CD8-positive, alpha-beta memory T cell (primary cell): ENCODE results near the gene ASCL3. TPM values are rescaled to one million over a fixed set of nuclear protein-coding genes. Genes with fewer than 3 reads are reported as not detected.
"Not testable (repeated sequence)": the region's sequence is repeated elsewhere in the genome, so short reads cannot be mapped to it uniquely, and the experiment has no call there.

Experiments used
- CTCF ChIA-PET: fragments of 350-600 bp; sonication (Branson Sonifier 250); formaldehyde crosslinking; loops from one replicate; lab custom pipeline; 2021; ENCODE audit warnings: antibody characterized with exemption; lab: Charles Lee
- POLR2A ChIA-PET: fragments of 350-600 bp; sonication (Branson Sonifier 250); formaldehyde crosslinking; loops from one replicate; lab custom pipeline; 2021; ENCODE audit warnings: antibody characterized with exemption; lab: Charles Lee
- DNase-seq, 5 donors: peaks; one replicate each; pipeline versions ENCODE4 v3.0.0 to v3.0.0-alpha.2; 2020 to 2022; ENCODE audit warnings: mixed read lengths in 1 of 5
- H3K27ac ChIP-seq: one replicate; pipeline ENCODE4 v1.7.0; 2013; ENCODE audit warnings: low read depth, mild to moderate bottlenecking, low read length, moderate library complexity
- H3K27me3 ChIP-seq: 2 replicates; pipeline ENCODE4 v1.7.0; 2013; ENCODE audit warnings: low read length, mild to moderate bottlenecking; ENCODE audit not compliant: insufficient read depth, poor library complexity, severe bottlenecking
- H3K36me3 ChIP-seq: 2 replicates; pipeline ENCODE4 v1.7.0; 2013; ENCODE audit warnings: mild to moderate bottlenecking, low read length, moderate library complexity; ENCODE audit not compliant: insufficient read depth
- H3K4me1 ChIP-seq: 2 replicates; pipeline ENCODE4 v1.7.0; 2013; ENCODE audit warnings: mild to moderate bottlenecking, low read length, moderate library complexity; ENCODE audit not compliant: insufficient read depth
- H3K4me3 ChIP-seq: 2 replicates; pipeline ENCODE4 v1.7.0; 2013; ENCODE audit warnings: mild to moderate bottlenecking, low read length
- H3K9me3 ChIP-seq: 2 replicates; pipeline ENCODE4 v1.7.0; 2013; ENCODE audit warnings: mild to moderate bottlenecking, low read length
- H3K27ac Mint-ChIP-seq, 8 donors: one replicate each; pipeline ENCODE4 v1.8.0; 2020 to 2021; ENCODE audit warnings: mixed read lengths in 8 of 8, mild to moderate bottlenecking in 6 of 8, inconsistent platforms in 3 of 8, moderate library complexity in 3 of 8
- H3K27me3 Mint-ChIP-seq, 2 donors: one replicate each; pipeline ENCODE4 v1.8.0; 2020 to 2021; ENCODE audit warnings: mixed read lengths in 2 of 2, mild to moderate bottlenecking in 1 of 2, moderate library complexity in 1 of 2
- H3K36me3 Mint-ChIP-seq, 3 donors: one replicate each; pipeline ENCODE4 v1.8.0; 2020 to 2021; ENCODE audit warnings: mixed read lengths in 3 of 3, inconsistent platforms in 1 of 3, mild to moderate bottlenecking in 1 of 3
- H3K4me1 Mint-ChIP-seq, 3 donors: one replicate each; pipeline ENCODE4 v1.8.0; 2020 to 2021; ENCODE audit warnings: mixed read lengths in 3 of 3, inconsistent platforms in 1 of 3, mild to moderate bottlenecking in 1 of 3
- H3K4me3 Mint-ChIP-seq, 7 donors: one replicate each; pipeline ENCODE4 v1.8.0; 2020 to 2021; ENCODE audit warnings: mixed read lengths in 7 of 7, mild to moderate bottlenecking in 6 of 7, moderate library complexity in 4 of 7, inconsistent platforms in 2 of 7
- H3K9me3 Mint-ChIP-seq, 5 donors: one replicate each; pipeline ENCODE4 v1.8.0; 2020 to 2022; ENCODE audit warnings: mixed read lengths in 5 of 5, mild to moderate bottlenecking in 3 of 5, moderate library complexity in 2 of 5, inconsistent platforms in 1 of 5
- polyA plus RNA-seq: library from polyadenylated mRNA; unstranded; fragments of 300-500 nt; fragmentation: Illumina TruSeq; gene quantifications from one replicate; pipeline ENCODE4 v1.2.3, GENCODE V29; 2021
- total RNA-seq, 2 experiments: library from RNA; stranded (reverse); gene quantifications; one replicate each; pipeline ENCODE4 v1.2.3, GENCODE V29; 2021

The ASCL3 gene
- total and polyA plus RNA-seq, 3 experiments from 2014 or later = not detected

DNA sequence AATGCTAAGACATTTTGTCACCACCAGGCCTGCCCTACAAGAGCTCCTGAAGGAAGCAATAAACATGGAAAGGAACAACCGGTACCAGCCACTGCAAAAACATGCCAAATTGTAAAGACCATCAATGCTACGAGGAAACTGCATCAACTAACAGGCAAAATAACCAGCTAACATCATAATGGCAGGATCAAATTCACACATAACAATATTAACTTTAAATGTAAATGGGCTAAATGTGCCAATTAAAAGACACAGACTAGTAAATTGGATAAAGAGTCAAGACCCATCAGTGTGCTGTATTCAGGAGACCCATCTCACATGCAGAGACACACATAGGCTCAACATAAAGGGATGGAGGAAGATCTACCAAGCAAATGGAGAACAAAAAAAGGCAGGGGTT lies 51.6 kb downstream of the ASCL3 start:
- Mint-ChIP-seq H3K9me3 (peaks cover 0 to 30% (median 9%) of the 10 kb centered on the region in 5 donors), H3K27me3 (peaks cover 17 to 43% of the 10 kb centered on the region in 2 donors), H3K36me3 (peaks cover 0 to 23% (median 5%) of the 10 kb centered on the region in 3 donors)
- DNase-seq, H3K4me1 ChIP-seq, CTCF ChIA-PET, POLR2A ChIA-PET, H3K27ac Mint-ChIP-seq, H3K36me3 ChIP-seq, H3K4me3 ChIP-seq, H3K4me1 Mint-ChIP-seq, H3K9me3 ChIP-seq, H3K27ac ChIP-seq, H3K4me3 Mint-ChIP-seq, H3K27me3 ChIP-seq: not testable (repeated sequence)

Other genes with a start within 250 kb of the ASCL3 start
- 10 to 100 TPM; 24.0 to 26.9 TPM for gene AKIP1, start 31.8 kb downstream of the ASCL3 start, total RNA-seq
- 16.3 TPM for gene AKIP1, start 31.8 kb downstream of the ASCL3 start, polyA plus RNA-seq
- gene C11orf16, start 10.1 kb downstream of the ASCL3 start, total RNA-seq = not detected
- not detected for gene C11orf16, start 10.1 kb downstream of the ASCL3 start, polyA plus RNA-seq
- gene TMEM9B, start 21.4 kb upstream of the ASCL3 start, total RNA-seq = 10 to 100 TPM; 31.3 to 32.7 TPM
- 113 TPM for gene TMEM9B, start 21.4 kb upstream of the ASCL3 start, polyA plus RNA-seq
- gene NRIP3, start 61.0 kb upstream of the ASCL3 start, total RNA-seq = 1 to 10 TPM; 1.4 to 2.2 TPM
- 0.10 TPM for gene NRIP3, start 61.0 kb upstream of the ASCL3 start, polyA plus RNA-seq
- under 1 TPM in 1 of 2 experiments, not detected in 1; 0.47 TPM for gene SCUBE2, start 148.6 kb upstream of the ASCL3 start, total RNA-seq
- gene SCUBE2, start 148.6 kb upstream of the ASCL3 start, polyA plus RNA-seq = not detected